GM21717 (cell line): ENCODE data around the gene GSKIP.

ENCODE experiments used
- ATAC-seq: cut with Tn5 transposase; IDR thresholded peaks from one replicate; pipeline ENCODE4 v1.9.1; 2021; ENCODE audit warnings: mild to moderate bottlenecking, moderate library complexity; ENCODE audit not compliant: unreplicated experiment

Gene GSKIP

DNA sequence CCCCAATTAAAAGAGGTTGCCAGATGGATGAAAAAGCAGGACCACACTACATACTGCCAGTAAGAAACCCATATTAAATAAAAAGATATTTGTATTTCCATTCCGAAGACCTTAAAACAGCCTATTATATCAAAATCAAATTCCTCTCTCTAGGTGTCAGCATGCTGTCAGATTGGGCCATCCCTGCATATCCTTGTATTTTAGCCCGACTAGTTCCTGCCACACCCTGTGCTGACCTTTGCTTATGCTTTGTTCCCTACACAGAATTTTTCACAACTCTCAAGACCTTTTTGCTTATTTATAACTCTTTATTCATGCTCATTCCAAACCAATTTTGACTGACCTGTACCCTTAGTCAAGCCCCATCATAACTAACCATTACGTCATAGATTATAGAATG lies 12.8 kb downstream of the GSKIP start:
- no peak for ATAC-seq

DNA sequence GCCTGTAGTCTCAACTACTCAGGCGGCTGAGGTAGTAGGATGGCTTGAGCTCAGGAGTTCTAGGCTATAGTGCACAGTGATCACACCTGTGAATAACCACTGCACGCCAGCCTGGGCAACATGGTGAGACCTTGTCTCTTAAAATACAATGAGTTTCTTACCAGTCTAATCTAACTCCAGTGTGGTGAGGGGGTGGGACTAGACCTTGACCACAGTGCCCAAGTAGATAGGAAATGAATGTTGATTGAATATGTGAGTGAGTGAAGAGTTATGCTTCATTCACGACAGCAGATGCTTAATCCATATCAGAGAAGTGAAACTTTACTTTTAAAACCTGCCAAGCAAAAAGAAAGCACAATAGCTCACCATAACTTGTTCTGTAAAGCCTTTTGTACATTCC lies 17.4 kb downstream of the GSKIP start:
- ATAC-seq, result peak; percentile 82

DNA sequence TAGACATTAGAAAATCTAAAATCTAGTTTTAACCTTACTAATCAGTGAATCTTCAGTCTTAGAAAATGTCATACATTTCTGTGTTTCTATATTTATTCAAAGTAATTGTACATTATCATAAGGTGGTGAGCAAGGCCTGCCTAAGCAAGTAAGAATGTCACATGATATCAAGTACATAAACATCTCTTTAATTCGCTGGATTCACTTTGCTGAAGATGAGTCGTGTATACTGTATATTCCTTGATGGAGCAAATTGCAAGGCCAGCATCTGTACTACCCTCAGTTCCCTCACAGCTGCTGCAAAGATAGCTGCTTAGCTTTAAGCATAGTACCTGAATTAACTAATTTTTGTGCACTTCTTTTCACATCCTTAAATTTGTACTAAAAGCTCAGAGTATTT lies 20.1 kb downstream of the GSKIP start:
- ATAC-seq, result no peak

GRCh38 chr14:96384053-96384452 lies 20.7 kb downstream of the GSKIP start:
- ATAC-seq, result no peak

DNA sequence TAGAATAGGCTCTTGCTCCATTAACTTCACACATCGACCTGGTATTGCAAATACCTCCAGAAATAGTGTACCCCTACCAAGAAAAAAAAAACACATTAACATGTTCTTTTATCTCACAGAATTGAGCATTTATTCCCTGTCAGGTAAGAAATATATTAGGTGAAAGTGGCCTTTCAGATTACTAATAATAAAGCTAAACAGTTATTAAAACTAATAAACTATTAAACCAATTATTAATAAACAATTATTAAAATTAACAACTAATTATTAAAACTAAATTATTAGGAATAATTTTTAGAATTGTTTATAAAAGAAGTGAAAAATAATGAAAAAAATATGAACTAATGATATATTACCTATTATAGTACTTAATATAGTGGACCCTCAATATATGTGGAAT lies 21.4 kb downstream of the GSKIP start:
- ATAC-seq, result no peak

DNA sequence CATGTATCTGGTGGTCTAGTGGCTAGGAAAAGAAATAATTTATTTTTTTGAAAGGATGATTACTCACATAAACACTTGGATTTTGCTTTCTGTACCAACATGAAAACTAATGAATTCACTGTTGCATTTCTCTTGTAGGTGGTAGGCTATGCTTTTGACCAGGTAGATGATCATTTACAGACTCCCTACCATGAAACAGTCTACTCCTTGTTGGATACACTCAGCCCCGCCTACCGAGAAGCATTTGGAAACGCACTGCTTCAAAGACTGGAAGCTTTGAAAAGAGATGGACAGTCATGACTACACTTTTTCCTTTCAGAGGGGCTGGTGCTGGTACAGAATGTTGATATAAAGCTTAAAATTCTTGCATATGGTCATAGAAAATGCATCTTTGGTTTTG lies 22.1 kb downstream of the GSKIP start:
- no peak for ATAC-seq

DNA sequence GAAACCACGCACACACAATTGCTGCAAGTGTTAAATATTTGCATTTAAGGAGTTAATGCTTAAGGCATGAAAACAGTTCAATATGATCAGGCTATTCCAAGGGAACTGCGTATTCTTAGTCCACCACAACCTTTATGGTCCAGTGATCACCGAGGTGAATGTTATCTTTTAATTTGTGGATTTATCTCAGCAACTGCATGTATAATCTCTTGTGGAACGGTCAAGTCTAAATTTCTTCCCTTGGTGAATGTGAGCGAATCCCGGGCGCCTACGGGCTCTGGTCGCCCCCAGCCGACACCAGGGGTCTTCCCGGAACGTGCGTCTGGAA lies 27.6 kb downstream of the GSKIP start:
- ATAC-seq, result no peak

GRCh38 chr14:96391293-96392118 lies 28.2 kb downstream of the GSKIP start:
- ATAC-seq, result peak; percentile 89

- ATAC-seq, result no peak
Observed at GRCh38 chr14:96393071-96393691, 29.9 kb downstream of the GSKIP start.

DNA sequence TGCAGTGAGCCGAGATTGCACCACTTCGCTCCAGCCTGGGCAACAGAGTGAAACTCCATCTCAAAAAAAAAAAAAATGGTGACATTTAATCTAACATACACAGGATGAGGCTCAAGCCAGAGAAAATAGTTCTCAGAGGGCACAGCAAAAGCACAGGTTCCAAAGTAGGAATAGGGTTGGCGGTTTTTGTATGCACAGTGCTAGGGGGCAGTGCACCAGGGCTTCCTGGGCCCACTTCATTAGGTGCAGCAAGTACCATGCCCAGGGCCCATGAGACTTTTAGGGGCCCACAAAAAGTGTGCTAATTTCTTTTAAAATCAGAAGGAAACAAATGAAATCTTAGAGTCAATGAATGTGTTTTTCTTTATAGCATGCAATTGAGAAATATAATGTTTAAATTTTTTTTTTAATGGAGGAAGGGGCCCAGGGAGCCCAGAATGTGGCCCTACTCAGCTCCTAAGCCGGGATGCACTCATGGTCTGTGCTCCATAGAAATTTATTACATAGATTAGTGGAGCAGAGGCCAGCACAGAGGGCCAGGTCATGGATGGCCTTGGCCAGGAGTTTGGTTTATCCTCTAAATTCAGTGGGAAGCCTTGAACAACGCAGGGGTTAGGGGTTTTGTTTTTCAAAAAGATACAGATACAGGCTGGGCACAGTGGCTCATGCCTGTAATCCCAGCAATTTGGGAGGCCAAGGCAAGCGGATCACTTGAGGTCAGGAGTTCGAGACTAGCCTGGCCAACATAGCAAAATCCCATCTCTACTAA lies 30.9 kb downstream of the GSKIP start:
- ATAC-seq, result no peak

DNA sequence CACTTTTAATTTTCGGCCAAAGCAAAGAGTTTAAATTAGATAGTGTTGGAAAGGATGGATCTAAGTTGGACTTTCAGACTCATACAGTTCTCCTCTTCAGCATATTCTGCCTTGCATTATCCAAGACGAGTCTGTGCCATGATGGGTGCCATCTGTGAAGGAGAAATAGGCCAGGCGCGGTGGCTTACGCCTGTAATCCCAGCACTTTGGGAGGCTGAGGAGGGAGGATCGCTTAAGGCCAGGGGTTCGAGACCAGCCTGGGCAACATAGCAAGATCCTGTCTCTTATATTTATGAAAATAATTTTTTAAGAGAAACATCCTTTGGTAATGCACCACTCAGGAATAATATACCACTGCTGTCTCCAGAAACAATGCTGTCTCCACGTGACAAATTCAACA lies 35.1 kb downstream of the GSKIP start:
- no peak for ATAC-seq

GRCh38 chr14:96398921-96399320 lies 35.6 kb downstream of the GSKIP start:
- no peak for ATAC-seq

- no peak for ATAC-seq
Observed at GRCh38 chr14:96399405-96399804, 36.1 kb downstream of the GSKIP start.

GRCh38 chr14:96400495-96400894 lies 37.2 kb downstream of the GSKIP start:
- no peak for ATAC-seq

DNA sequence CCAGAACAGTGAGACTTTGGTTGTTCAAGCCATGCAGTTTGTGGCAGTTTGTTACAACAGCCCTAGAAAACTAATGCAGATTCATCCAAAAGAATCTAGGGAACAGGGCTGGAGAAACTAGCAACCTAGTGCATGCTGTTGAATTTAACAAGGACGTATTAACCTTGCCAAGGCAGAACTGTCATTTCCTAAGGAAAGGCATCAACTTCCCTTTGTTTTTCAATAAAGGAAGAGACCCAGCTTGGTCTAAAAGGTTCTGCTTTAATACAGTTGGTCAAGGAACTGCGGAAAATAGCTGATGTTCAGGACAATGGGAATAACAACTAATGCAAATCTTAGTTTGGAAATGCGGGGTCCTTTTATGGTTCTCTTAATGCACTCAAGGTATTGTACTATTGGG lies 40.1 kb downstream of the GSKIP start:
- no peak for ATAC-seq

DNA sequence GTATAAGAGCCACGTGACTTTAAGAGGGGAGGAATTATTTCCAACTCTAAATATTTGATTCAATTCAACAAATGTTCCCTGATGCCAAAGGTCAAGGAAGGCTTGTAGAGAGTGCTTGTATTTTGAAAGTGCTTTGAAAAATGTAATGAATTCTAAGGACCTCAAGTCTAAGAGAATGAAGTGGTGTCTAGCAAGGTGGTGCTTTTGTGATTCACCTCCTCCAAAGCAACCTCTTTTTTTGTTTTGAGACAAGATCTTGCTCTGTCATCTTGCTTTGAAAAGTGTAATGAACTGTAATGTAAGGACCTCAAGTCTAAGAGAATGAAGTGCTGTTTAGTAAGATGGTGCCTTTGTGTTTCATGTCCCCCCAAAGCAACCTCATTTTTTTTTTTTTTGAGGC lies 42.4 kb downstream of the GSKIP start:
- ATAC-seq, result no peak

GRCh38 chr14:96407935-96408570 lies 44.7 kb downstream of the GSKIP start:
- no peak for ATAC-seq

DNA sequence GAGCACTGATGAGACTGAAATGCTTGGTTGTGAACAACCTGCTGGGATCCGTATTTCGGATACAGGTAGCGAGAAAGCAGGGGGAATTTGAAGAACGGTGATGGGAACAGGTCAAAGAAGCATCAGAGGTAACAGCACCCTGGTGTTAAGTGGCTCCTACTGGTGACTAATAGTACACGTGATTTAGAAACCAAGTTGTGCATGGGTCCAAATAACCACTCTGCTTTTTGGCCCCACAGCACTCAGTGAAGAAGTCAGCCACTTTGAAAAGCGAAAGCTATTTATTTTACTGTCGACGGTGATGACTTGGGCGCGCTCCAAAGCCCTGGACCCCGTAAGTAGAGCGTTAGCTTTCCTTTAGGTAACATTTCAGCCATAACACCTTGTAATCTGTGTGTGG lies 45.3 kb downstream of the GSKIP start:
- ATAC-seq, result no peak

DNA sequence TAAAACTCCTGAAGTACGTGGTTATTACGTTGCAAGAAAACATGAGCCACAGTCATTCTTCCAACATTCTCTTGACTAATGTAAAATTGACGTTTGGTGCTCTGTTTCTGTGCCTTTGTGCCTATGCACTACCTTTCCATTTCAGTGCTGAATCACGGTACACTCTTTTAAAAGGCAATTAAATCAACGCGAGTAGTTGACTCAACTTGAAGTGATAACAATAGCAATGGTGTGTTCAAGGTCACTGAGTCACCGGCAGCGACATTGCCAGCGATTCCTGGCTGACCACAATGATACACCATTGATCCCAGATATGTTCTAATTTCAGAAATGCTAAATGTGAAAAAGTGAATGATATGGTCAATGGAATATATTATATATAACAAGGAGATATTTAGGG lies 46.4 kb downstream of the GSKIP start:
- ATAC-seq, result no peak

- ATAC-seq, result no peak
Observed at GRCh38 chr14:96410119-96410518, 46.8 kb downstream of the GSKIP start.

- ATAC-seq, result no peak
Observed at GRCh38 chr14:96413526-96413925, 50.2 kb downstream of the GSKIP start.

- ATAC-seq, result no peak
Observed at GRCh38 chr14:96415559-96415958, 52.2 kb downstream of the GSKIP start.
